Smooth muscle cell (in vitro differentiated cells): ENCODE results near the gene MAN1A1. TPM values are rescaled to one million over a fixed set of nuclear protein-coding genes. Genes with fewer than 3 reads are reported as not detected.
A peak's percentile ranks its signal among the peaks of the same experiment; 100 is the strongest.

Source experiments
- DNase-seq: peaks from one replicate; lab custom pipeline; 2025; ENCODE audit not compliant: unreplicated experiment; lab: John Stamatoyannopoulos, UW
- H2AFZ ChIP-seq: fragments of 200-600 bp; sonication (generic); 2 replicates; pipeline ENCODE4 v1.6.0; 2016; ENCODE audit warnings: antibody characterized with exemption, low read depth, mild to moderate bottlenecking
- H3F3A ChIP-seq: fragments of 200-600 bp; sonication (generic); 2 replicates; pipeline ENCODE4 v1.6.0; 2017; ENCODE audit warnings: antibody characterized with exemption, low read depth
- H3K27ac ChIP-seq: fragments of 200-600 bp; sonication (generic); 2 replicates; pipeline ENCODE4 v1.5.1; 2016; ENCODE audit warnings: low read depth, mild to moderate bottlenecking
- H3K27me3 ChIP-seq: fragments of 200-600 bp; sonication (generic); 2 replicates; pipeline ENCODE4 v1.6.1; 2016; ENCODE audit warnings: low read depth, mild to moderate bottlenecking
- H3K36me3 ChIP-seq: fragments of 200-600 bp; sonication (generic); 2 replicates; pipeline ENCODE4 v1.5.1; 2016; ENCODE audit warnings: low read depth
- H3K4me1 ChIP-seq: fragments of 200-600 bp; sonication (generic); 2 replicates; pipeline ENCODE4 v1.5.1; 2016; ENCODE audit warnings: low read depth
- H3K4me2 ChIP-seq: fragments of 200-600 bp; sonication (generic); 2 replicates; pipeline ENCODE4 v1.6.0; 2016; ENCODE audit warnings: mild to moderate bottlenecking
- H3K4me3 ChIP-seq: fragments of 200-600 bp; sonication (generic); 2 replicates; pipeline ENCODE4 v1.5.1; 2016; ENCODE audit warnings: mild to moderate bottlenecking
- H3K79me2 ChIP-seq: fragments of 200-600 bp; sonication (generic); 2 replicates; pipeline ENCODE4 v1.6.0; 2016; ENCODE audit warnings: low read depth, mild to moderate bottlenecking
- H3K9ac ChIP-seq: fragments of 200-600 bp; sonication (generic); 2 replicates; pipeline ENCODE4 v1.6.0; 2016; ENCODE audit warnings: low read depth
- H3K9me3 ChIP-seq: fragments of 200-600 bp; sonication (generic); replicated peaks from 2 replicates; pipeline ENCODE4 v1.5.1; 2016; ENCODE audit warnings: low read depth
- H4K20me1 ChIP-seq: fragments of 200-600 bp; sonication (generic); 2 replicates; pipeline ENCODE4 v1.6.0; 2016; ENCODE audit warnings: low read depth
- WGBS: methylation state at CpG from one replicate; pipeline ENCODE4 v1.1.7; 2016; ENCODE audit warnings: low lambda C conversion rate; 5-methylcytosine and 5-hydroxymethylcytosine counted together
- polyA plus RNA-seq: library from polyadenylated mRNA; unstranded; fragments of >200 nt; fragmentation: Nextera tagmentation; extraction: Ambion mirVana; gene quantifications from 2 replicates; pipeline ENCODE4 v1.2.1, GENCODE V29; 2016
- total RNA-seq: library from RNA; depleted of rRNA; stranded (reverse); fragments of >200 nt; gene quantifications from 2 replicates; pipeline ENCODE4 v1.2.3, GENCODE V29; 2014
- TF ChIP-seq, protein P1 (sequence below): fragments of 200-600 bp; sonication (generic); IDR thresholded peaks from 2 replicates; pipeline ENCODE4 v1.5.1; 2017; ENCODE audit warnings: borderline replicate concordance, mild to moderate bottlenecking, antibody characterized with exemption; ENCODE audit not compliant: insufficient read depth, poor library complexity, severe bottlenecking

Gene MAN1A1
- total and polyA plus RNA-seq, 2 experiments from 2014 or later = 57.1 to 127 TPM

DNA sequence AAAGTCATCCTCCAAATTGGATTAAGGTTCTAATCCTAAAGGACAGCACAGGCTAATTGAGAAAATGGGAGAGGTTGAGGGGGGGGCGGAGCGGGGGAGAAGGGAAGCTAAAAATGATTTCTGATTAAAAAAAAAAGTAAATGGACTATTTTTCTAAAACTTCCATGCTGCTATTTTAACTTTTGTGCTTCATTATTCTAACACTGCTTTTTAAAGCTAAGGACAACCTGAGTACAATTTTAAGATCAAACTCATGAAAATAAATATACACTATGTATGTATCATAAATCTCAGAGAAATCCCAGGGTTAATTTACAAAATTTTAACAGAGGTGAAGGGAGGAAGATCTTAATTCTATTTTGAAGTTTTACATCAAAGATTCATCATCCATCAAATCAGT is 4.4 kb downstream of the MAN1A1 start:
- DNase-seq = no peak
- H3K27ac ChIP-seq = no peak overlapping the region
- H3K36me3 ChIP-seq = no peaks in the 10 kb centered on the region
- no peaks in the 10 kb centered on the region for H3K27me3 ChIP-seq
- peaks cover 13% of the 10 kb centered on the region for H3K4me1 ChIP-seq
- peaks cover 95% of the 10 kb centered on the region for H3K79me2 ChIP-seq
- peak overlapping the region; percentile 90 for H3K4me3 ChIP-seq
- peaks cover 70% of the 10 kb centered on the region for H4K20me1 ChIP-seq
- H3K9me3 ChIP-seq = no peaks in the 10 kb centered on the region
- H2AFZ ChIP-seq = no peak overlapping the region
- peak overlapping the region; percentile 92 for H3K4me2 ChIP-seq
- no peak overlapping the region for H3K9ac ChIP-seq
- WGBS = 81% methylated on average over 2 of the region's 2 CpGs
- TF ChIP-seq, protein P1, sequence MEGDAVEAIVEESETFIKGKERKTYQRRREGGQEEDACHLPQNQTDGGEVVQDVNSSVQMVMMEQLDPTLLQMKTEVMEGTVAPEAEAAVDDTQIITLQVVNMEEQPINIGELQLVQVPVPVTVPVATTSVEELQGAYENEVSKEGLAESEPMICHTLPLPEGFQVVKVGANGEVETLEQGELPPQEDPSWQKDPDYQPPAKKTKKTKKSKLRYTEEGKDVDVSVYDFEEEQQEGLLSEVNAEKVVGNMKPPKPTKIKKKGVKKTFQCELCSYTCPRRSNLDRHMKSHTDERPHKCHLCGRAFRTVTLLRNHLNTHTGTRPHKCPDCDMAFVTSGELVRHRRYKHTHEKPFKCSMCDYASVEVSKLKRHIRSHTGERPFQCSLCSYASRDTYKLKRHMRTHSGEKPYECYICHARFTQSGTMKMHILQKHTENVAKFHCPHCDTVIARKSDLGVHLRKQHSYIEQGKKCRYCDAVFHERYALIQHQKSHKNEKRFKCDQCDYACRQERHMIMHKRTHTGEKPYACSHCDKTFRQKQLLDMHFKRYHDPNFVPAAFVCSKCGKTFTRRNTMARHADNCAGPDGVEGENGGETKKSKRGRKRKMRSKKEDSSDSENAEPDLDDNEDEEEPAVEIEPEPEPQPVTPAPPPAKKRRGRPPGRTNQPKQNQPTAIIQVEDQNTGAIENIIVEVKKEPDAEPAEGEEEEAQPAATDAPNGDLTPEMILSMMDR = no peak
- no peaks in the 10 kb centered on the region for H3F3A ChIP-seq

DNA sequence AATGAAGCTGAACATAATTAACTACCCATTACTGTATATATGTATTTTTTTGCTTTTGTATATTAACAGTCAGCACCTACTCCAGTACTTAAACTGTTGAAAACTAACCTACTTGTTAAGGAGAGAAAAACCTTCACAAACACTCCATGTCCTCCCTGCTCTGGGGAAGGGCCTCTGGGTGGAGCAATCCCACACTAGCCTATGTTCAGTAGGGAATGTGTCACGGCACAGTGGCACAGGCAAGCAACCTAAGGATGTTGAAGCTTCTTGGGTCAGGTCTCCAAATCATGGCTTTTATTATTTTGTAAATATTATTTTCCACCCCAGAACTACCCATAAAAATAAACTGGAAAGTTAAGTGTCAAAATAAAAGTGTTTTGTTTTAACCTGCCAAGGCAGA is 5.3 kb downstream of the MAN1A1 start:
- 29% methylated on average over 1 of the region's 1 CpG for WGBS
- Histone ChIP-seq H3K4me2 (peak overlapping the region; percentile 92), H3K27ac (no peak overlapping the region), H3K9ac (no peak overlapping the region), H3F3A (no peaks in the 10 kb centered on the region), H4K20me1 (peaks cover 78% of the 10 kb centered on the region), H3K79me2 (peaks cover 100% of the 10 kb centered on the region), H3K4me1 (peaks cover 13% of the 10 kb centered on the region), H3K36me3 (no peaks in the 10 kb centered on the region), H3K9me3 (no peaks in the 10 kb centered on the region), H3K27me3 (no peaks in the 10 kb centered on the region), H2AFZ (no peak overlapping the region), H3K4me3 (peak overlapping the region; percentile 90)
- no peak for DNase-seq
- TF ChIP-seq, protein P1 = no peak

DNA sequence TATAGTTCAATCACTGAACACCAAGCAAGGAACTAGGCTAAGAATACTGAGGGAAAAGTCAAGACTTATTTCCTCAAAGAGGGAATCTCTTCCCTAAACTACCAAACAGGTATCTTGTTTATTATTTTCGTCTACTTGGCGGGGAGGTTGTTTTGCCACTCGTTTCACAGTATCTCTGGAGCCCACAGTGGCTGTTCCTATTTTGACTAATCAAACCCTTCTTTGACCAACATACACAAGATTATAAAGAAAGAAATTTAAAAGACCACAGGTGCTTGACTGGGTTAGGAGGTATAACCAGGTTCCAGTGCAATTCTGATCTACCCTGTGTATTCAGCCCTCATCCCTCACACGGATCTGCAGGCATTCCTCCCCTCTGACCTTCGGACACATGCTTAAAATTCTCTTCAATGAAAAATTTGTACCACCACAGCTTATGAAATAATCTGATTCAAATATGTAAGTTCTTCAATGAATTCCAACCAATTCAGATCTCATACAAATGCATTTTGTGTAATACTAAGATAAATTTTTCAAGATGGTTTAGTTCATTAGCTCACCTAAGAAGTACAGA is 5.9 kb downstream of the MAN1A1 start:
- peak overlapping the region; percentile 92 for H3K4me2 ChIP-seq
- DNase-seq = no peak
- H3F3A ChIP-seq = no peaks in the 10 kb centered on the region
- WGBS = 86% methylated on average over 5 of the region's 5 CpGs
- H3K4me3 ChIP-seq = peak overlapping the region; percentile 90
- H3K79me2 ChIP-seq = peaks cover 100% of the 10 kb centered on the region
- H3K36me3 ChIP-seq = no peaks in the 10 kb centered on the region
- H3K27ac ChIP-seq = no peak overlapping the region
- TF ChIP-seq, protein P1 = no peak
- no peak overlapping the region for H3K9ac ChIP-seq
- no peaks in the 10 kb centered on the region for H3K27me3 ChIP-seq
- no peak overlapping the region for H2AFZ ChIP-seq
- peaks cover 85% of the 10 kb centered on the region for H4K20me1 ChIP-seq
- no peaks in the 10 kb centered on the region for H3K9me3 ChIP-seq
- H3K4me1 ChIP-seq = peaks cover 13% of the 10 kb centered on the region

DNA sequence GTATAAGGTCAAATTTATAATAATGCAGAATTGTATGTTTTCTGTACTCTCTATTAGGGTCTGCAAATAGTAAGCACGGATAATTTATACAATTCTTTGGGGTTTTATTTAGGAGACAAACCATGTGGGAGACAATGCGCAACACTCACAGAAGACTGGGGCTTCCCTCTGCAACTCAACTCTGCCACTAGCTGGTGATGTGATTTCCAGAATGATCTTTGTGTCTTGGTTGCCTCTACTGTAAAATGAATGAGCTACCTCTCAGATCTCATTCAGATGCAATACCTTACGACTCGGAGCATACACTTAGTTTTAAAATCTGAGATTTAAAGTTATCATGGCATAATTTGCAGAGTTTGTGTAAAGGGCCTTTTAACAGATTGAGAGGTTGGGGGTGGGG is 6.4 kb downstream of the MAN1A1 start:
- Histone ChIP-seq H3K9me3 (no peaks in the 10 kb centered on the region), H3K79me2 (peaks cover 100% of the 10 kb centered on the region), H3K4me1 (peaks cover 13% of the 10 kb centered on the region), H4K20me1 (peaks cover 89% of the 10 kb centered on the region), H3K27ac (no peak overlapping the region), H3K36me3 (no peaks in the 10 kb centered on the region), H3K4me3 (no peak overlapping the region), H3K4me2 (peak overlapping the region; percentile 92), H3K9ac (no peak overlapping the region), H3F3A (no peaks in the 10 kb centered on the region), H3K27me3 (no peaks in the 10 kb centered on the region), H2AFZ (no peak overlapping the region)
- WGBS = 95% methylated on average over 4 of the region's 4 CpGs
- TF ChIP-seq, protein P1 = no peak
- DNase-seq = no peak
